IPS-15b (cell line): Measurements from ENCODE around the gene AFF2.

Experiments used
- H3K27me3 ChIP-seq: one replicate; pipeline ENCODE4 v1.6.1; 2013; ENCODE audit warnings: low read length; ENCODE audit not compliant: control insufficient read depth, insufficient read depth
- H3K36me3 ChIP-seq: one replicate; pipeline ENCODE4 v1.6.1; 2013; ENCODE audit warnings: low read length; ENCODE audit not compliant: control insufficient read depth, insufficient read depth
- H3K4me1 ChIP-seq: one replicate; pipeline ENCODE4 v1.6.1; 2013; ENCODE audit warnings: mild to moderate bottlenecking, low read length; ENCODE audit not compliant: control insufficient read depth, insufficient read depth
- H3K4me3 ChIP-seq: one replicate; pipeline ENCODE4 v1.5.1; 2013; ENCODE audit warnings: low read depth, low read length
- H3K9ac ChIP-seq: one replicate; pipeline ENCODE4 v1.6.1; 2013; ENCODE audit warnings: low read depth, mild to moderate bottlenecking, low read length
- H3K9me3 ChIP-seq: one replicate; pipeline ENCODE4 v1.6.1; 2013; ENCODE audit warnings: mild to moderate bottlenecking, low read length; ENCODE audit not compliant: control insufficient read depth, insufficient read depth

Gene AFF2

DNA sequence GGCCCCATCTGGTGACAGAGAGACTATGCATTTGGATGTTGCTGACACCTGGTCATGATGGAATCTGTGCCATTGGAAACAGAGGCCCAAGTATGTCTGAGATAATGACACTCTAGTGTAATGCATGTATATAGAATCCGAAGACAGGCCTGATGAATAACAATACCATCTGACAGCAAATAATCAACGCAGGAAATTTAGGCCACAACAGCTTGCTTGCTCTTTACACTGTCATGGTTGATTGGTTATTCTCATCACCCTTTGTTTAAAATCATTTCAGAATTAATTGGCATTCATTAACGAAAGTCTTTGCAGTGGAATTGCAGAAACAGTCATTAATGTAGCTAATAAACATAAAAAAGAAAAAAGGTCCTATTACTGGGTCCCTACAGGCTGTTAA is 194.8 kb downstream of the AFF2 start:
- Histone ChIP-seq H3K4me3 (no peak overlapping the region), H3K9ac (no peak overlapping the region), H3K4me1 (peaks cover 2% of the 10 kb centered on the region), H3K27me3 (no peaks in the 10 kb centered on the region), H3K9me3 (peaks cover 8% of the 10 kb centered on the region), H3K36me3 (no peaks in the 10 kb centered on the region)

DNA sequence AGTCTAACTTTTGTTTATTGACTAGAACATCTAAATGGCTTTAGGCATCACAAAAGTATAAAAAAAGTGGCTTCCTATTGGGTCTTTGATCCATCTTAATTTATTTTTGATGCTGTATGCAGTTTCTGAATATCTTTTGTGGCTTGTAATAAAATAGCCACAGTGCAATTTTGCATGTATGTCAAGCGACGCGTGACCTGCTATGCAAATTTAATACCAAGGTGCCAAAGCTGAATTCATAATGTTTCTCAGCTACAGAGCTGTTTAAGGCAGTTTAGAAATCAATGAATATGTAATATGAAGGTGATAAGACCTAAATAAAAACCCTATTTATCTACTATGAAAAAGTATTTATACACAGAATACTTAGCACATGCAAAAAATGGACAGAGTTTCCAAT is 197.8 kb downstream of the AFF2 start:
- Histone ChIP-seq H3K4me1 (peaks cover 2% of the 10 kb centered on the region), H3K9me3 (peaks cover 3% of the 10 kb centered on the region), H3K9ac (no peak overlapping the region), H3K36me3 (no peaks in the 10 kb centered on the region), H3K4me3 (no peak overlapping the region), H3K27me3 (no peaks in the 10 kb centered on the region)

DNA sequence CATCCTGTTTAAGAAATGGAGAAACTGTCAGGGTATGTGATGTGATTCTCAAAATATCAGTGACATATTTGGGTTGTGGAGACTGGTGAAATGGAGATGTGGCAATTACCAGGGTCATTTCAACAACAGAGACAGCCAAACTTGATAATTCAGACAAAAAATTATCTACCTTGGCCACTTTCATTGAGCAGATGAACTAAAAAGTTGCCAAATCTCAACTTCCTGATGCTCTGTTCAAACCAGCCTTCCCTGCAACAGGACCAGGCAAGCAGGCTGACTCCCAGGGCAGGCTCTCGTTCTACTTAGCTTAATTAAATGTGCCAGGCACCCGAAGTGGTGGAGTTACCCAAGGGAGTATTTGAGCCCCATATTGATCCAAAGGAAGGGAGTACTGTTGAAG is 199.6 kb downstream of the AFF2 start:
- no peak overlapping the region for H3K9ac ChIP-seq
- H3K27me3 ChIP-seq, result no peaks in the 10 kb centered on the region
- peaks cover 2% of the 10 kb centered on the region for H3K4me1 ChIP-seq
- H3K36me3 ChIP-seq, result no peaks in the 10 kb centered on the region
- H3K4me3 ChIP-seq, result no peak overlapping the region
- H3K9me3 ChIP-seq, result peaks cover 3% of the 10 kb centered on the region

DNA sequence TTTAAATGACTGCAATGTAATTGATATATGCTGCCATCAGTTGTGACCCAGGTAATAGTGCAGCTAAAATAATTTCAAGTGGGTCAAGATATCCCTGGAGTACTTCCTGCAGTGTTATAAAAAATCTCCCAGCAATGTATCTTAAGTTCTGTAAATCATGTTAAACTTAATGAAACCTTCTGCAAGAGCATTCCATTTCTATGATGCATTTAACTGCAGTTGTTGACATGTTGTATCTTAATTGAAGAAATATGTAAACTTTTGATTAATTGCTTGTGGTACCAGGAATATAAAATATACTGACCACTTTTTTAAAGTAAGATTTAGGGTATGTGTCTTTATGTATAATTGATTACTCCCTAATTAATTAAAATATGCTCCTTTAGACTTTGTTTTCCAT is 213.6 kb downstream of the AFF2 start:
- no peaks in the 10 kb centered on the region for H3K27me3 ChIP-seq
- H3K36me3 ChIP-seq, result no peaks in the 10 kb centered on the region
- no peak overlapping the region for H3K4me3 ChIP-seq
- H3K4me1 ChIP-seq, result no peaks in the 10 kb centered on the region
- no peaks in the 10 kb centered on the region for H3K9me3 ChIP-seq
- no peak overlapping the region for H3K9ac ChIP-seq

DNA sequence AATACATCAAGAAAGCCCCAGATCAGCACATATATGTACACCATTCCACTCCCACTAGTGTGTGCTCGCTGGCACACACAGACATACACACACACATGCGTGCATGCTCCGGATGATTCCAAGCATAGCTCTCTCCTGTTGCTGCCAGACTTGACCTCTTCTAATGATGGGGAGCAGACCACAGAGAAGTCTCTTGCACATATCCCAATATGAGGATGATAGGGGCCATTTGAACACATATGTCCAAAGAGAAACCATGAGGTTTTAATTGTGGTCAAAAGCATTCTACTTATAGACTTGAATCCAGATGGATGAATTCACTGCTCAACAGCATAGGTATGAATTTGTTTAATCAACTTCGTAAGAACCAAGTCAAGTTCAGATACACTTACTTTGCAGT is 214.9 kb downstream of the AFF2 start:
- no peak overlapping the region for H3K9ac ChIP-seq
- H3K4me3 ChIP-seq, result no peak overlapping the region
- no peaks in the 10 kb centered on the region for H3K4me1 ChIP-seq
- H3K27me3 ChIP-seq, result no peaks in the 10 kb centered on the region
- no peaks in the 10 kb centered on the region for H3K36me3 ChIP-seq
- H3K9me3 ChIP-seq, result no peaks in the 10 kb centered on the region

DNA sequence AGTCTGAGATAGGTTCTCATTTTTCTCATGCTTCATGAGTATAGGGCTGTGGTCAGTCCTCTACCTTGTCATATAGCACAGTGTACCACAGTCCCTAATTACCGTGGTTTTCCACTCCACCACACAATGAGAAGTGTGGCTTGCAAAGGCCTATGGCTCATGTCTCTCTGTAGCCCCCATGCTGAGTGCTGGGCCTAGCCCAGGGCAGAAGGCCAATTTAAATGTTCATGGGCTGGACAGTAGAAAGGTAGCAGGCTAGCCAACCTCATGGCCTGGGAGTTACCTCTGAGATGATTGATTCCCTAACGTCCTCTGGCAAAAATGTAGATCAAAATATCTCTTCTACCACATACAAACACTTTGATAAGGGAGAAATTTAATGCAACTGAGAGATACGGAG is 222.5 kb downstream of the AFF2 start:
- Histone ChIP-seq H3K4me3 (no peak overlapping the region), H3K9ac (no peak overlapping the region), H3K36me3 (no peaks in the 10 kb centered on the region), H3K27me3 (no peaks in the 10 kb centered on the region), H3K9me3 (no peaks in the 10 kb centered on the region), H3K4me1 (no peaks in the 10 kb centered on the region)

DNA sequence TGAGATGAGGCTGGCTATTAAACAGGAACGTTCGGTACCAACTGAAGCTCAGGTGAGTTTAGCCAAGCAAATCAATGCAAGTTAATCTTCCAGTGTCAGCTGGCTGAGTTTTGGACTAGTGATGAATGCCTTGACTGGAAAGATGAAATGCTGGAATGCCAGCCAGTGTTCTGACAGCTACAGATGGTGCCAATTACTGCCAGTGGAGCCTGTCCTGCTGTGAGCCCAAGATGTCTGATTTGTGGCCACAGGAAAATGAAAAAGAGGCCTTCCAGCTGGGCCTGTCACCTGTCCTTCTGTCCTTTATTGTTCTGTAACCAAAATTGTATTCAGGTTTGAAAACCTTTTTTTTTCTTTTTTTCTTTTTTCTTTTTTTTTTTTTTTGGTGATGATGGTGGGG is 223.1 kb downstream of the AFF2 start:
- H3K36me3 ChIP-seq, result no peaks in the 10 kb centered on the region
- no peaks in the 10 kb centered on the region for H3K27me3 ChIP-seq
- H3K9me3 ChIP-seq, result no peaks in the 10 kb centered on the region
- H3K9ac ChIP-seq, result no peak overlapping the region
- H3K4me3 ChIP-seq, result no peak overlapping the region
- no peaks in the 10 kb centered on the region for H3K4me1 ChIP-seq

DNA sequence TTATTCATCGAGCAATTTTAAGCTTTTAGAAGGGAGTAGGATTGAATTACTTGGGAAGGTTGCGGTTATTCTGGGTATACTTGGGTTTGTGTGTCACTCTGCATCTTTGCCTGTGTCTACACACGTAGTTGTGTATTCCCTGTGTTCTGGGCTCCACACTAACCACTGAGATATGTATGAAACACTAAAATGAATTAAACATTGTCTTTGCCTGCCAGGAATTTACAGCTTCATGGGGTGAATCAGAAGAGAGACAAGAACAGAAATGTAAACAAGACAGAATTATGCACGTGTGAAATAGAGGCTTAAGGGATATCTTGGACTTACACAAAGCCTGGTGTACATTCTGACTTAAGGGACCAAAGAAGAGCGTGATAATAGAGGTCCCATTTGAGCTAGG is 228.5 kb downstream of the AFF2 start:
- no peak overlapping the region for H3K9ac ChIP-seq

DNA sequence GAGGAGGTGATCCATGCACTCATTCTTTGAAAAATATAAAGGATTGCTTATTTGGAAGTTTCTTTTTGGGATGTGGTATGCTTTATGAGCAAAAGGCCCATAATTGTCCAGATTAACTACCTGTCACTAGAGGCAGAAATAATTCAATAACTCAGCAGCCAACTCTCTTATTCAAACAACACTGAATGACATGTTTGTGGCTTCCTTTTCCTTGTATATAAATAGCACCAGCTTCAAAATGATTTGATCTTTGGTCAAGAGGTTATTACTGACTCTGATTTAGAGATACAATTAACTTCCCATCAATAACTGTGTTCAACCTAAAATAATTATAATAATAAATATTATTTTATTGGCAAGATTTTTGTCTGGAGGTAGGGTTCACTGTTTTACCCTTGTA is 232.3 kb downstream of the AFF2 start:
- H3K36me3 ChIP-seq, result no peaks in the 10 kb centered on the region
- no peaks in the 10 kb centered on the region for H3K27me3 ChIP-seq
- H3K9ac ChIP-seq, result no peak overlapping the region
- H3K9me3 ChIP-seq, result no peaks in the 10 kb centered on the region
- H3K4me1 ChIP-seq, result no peaks in the 10 kb centered on the region
- no peak overlapping the region for H3K4me3 ChIP-seq

More for the DNA sequence above, 228.5 kb downstream of the AFF2 start:
- no peaks in the 10 kb centered on the region for H3K27me3 ChIP-seq
- H3K4me1 ChIP-seq, result no peaks in the 10 kb centered on the region
- no peaks in the 10 kb centered on the region for H3K9me3 ChIP-seq
- no peaks in the 10 kb centered on the region for H3K36me3 ChIP-seq
- no peak overlapping the region for H3K4me3 ChIP-seq

DNA sequence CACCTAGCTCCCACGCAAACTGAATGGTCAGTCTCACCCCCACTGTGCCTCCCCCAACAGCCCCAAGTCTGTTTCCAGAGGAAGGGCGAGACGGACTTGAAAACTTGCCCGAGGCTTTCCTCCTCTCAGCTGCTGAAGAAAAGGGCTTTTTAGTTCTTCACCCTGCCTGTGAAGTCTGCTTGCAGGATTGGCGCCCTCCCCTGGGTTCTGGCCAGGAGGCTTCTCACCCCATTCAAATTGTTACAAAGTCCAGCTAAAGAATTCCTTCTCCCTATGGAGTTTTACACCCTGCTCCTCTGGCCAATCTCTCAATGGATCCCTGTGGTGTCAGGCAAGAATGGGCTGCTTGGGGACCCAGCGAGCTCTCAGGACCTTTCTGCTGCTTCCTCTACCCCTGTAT is 241.0 kb downstream of the AFF2 start:
- peaks cover 4% of the 10 kb centered on the region for H3K4me1 ChIP-seq
- H3K27me3 ChIP-seq, result no peaks in the 10 kb centered on the region
- H3K9ac ChIP-seq, result no peak overlapping the region
- H3K36me3 ChIP-seq, result no peaks in the 10 kb centered on the region
- H3K4me3 ChIP-seq, result no peak overlapping the region
- no peaks in the 10 kb centered on the region for H3K9me3 ChIP-seq

DNA sequence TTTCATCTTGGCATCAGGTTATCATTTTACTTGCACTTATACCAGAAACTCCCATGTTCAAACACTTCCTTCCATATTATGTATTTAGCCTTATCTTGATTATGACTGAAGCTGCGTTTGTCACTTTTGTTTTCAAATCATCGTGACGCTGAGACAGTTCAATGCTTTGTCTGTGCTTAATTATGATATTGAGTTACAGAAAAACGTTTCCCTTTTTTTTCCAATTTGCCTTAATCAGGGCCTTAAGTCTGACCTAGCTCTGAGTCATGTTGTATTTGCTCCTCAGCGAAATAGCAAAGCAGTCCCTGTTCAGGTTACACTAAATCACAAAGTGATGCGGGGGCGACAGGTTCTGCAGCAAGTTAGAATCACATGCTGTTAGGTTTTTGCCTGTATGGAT is 254.7 kb downstream of the AFF2 start:
- Histone ChIP-seq H3K36me3 (no peaks in the 10 kb centered on the region), H3K4me3 (no peak overlapping the region), H3K9me3 (no peaks in the 10 kb centered on the region), H3K27me3 (no peaks in the 10 kb centered on the region), H3K4me1 (no peaks in the 10 kb centered on the region), H3K9ac (no peak overlapping the region)

DNA sequence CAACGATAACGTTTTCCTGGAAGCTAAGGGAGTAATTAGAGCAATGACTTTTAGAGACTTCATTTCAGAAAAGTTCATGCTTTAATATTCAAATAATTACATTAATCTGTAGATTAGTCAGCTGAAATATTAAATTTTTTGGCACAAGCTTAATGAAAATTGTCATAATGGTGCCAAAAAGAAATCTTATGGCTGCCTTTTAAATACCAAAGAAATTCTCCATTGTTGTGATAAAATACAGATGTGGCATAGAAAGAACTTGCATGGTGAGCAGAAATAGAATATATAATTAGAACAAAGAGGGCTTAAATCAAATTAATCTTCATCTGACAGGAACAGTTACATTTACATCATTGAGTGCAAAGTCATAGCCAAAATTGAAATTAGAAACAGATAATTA is 263.5 kb downstream of the AFF2 start:
- Histone ChIP-seq H3K36me3 (no peaks in the 10 kb centered on the region), H3K9me3 (no peaks in the 10 kb centered on the region), H3K4me1 (no peaks in the 10 kb centered on the region), H3K9ac (no peak overlapping the region), H3K27me3 (no peaks in the 10 kb centered on the region), H3K4me3 (no peak overlapping the region)

DNA sequence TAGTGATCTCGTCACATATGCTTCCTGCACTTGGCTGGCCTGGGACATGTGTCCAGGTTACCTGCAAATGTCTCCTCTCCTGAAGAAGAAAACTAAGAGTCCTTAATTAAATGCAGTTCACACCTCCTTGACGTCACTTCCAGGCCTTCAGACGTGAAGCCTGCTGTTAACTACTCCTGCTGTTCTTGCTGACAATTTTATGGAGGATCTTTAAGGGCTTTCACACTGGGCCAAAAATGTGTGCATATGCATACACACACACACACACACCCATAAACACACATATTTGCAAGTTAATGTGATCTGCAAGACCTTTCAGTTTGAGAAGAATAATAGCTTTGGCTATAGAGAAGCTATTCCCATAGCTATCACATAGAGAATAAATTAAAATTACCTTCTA is 267.9 kb downstream of the AFF2 start:
- no peaks in the 10 kb centered on the region for H3K36me3 ChIP-seq
- H3K4me3 ChIP-seq, result no peak overlapping the region
- no peaks in the 10 kb centered on the region for H3K4me1 ChIP-seq
- no peak overlapping the region for H3K9ac ChIP-seq
- H3K27me3 ChIP-seq, result no peaks in the 10 kb centered on the region
- H3K9me3 ChIP-seq, result no peaks in the 10 kb centered on the region
